ENCODE results near the gene EYA4. TPM values are rescaled to one million over a fixed set of nuclear protein-coding genes. Genes with fewer than 3 reads are reported as not detected.

Gene EYA4
- total and polyA plus RNA-seq, 2 donors (not counting 3 experiments of a cell fraction or from before 2014, with no cell fraction given), result not detected

GRCh38 chr6:133193396-133193795, 47.8 kb upstream of the EYA4 start:
- no TSS peak for BruUV-seq (replicated peaks)
- H4K20me1 ChIP-seq (replicated peaks; ENCODE audit: control insufficient read depth, extremely low read depth, insufficient read depth, low read length), result no peaks in the 10 kb centered on the region
- FAIRE-seq, result no peak
- intact Hi-C loops (cut with micrococcal nuclease) (no loop called here), dilution Hi-C loops (cut with MboI; ENCODE audit: extremely low pct_ligation_motif_present, low sequenced_read_pairs) (no loop called here)
- H3K4me3 ChIP-seq (replicated peaks in 1 of 3; ENCODE audit: insufficient read depth in 1 of 3, low read depth in 1 of 3, low read length in 3 of 3), result no peak overlapping the region
- no peak overlapping the region for H3K9ac ChIP-seq (replicated peaks; ENCODE audit: extremely low read depth, insufficient read depth, low read length)
- H3K9me1 ChIP-seq (replicated peaks; ENCODE audit: control insufficient read depth, extremely low read depth, insufficient read depth, low read length), result no peaks in the 10 kb centered on the region
- H3K27ac ChIP-seq (ENCODE audit: insufficient read depth, low read depth, low read length), result no peak overlapping the region
- ChIA-PET CTCF (interaction anchor here (0.9 kb wide), 1 partner anchor 9 kb away, joined by 5 read pairs; no protein-coding TSS in a partner anchor), POLR2A (no interaction called here)
- no peak for TF ChIP-seq EZH2 (IDR thresholded peaks at IDR 0.05; ENCODE audit: borderline replicate concordance, low read depth, low read length, severe bottlenecking)
- no peaks in the 10 kb centered on the region for H3K9me3 ChIP-seq (replicated peaks; ENCODE audit: control insufficient read depth, insufficient read depth, low read length)
- H3K4me1 ChIP-seq (ENCODE audit: control insufficient read depth, extremely low read depth, insufficient read depth, low read length), result no peaks in the 10 kb centered on the region
- H2AFZ ChIP-seq (ENCODE audit: low read depth, low read length), result no peak overlapping the region
- H3K27me3 ChIP-seq (ENCODE audit: control insufficient read depth in 2 of 2, insufficient read depth in 2 of 2, low read length in 2 of 2), result no peaks in the 10 kb centered on the region
- no peak for DNase-seq (ENCODE audit: low read depth, low spot score)
- H3K36me3 ChIP-seq (ENCODE audit: control insufficient read depth in 2 of 2, extremely low read depth in 1 of 2, insufficient read depth in 2 of 2, low read length in 2 of 2), result no peaks in the 10 kb centered on the region
- no peak overlapping the region for H3K4me2 ChIP-seq (ENCODE audit: insufficient read depth, low read length)
- H3K79me2 ChIP-seq (ENCODE audit: control insufficient read depth, insufficient read depth, low read length), result no peaks in the 10 kb centered on the region

- H3K4me2 ChIP-seq (ENCODE audit: insufficient read depth, low read length), result no peak overlapping the region
- H2AFZ ChIP-seq (ENCODE audit: low read depth, low read length), result no peak overlapping the region
- no peaks in the 10 kb centered on the region for H3K36me3 ChIP-seq (ENCODE audit: control insufficient read depth in 2 of 2, extremely low read depth in 1 of 2, insufficient read depth in 2 of 2, low read length in 2 of 2)
- no peak for FAIRE-seq
- H3K9me1 ChIP-seq (replicated peaks; ENCODE audit: control insufficient read depth, extremely low read depth, insufficient read depth, low read length), result no peaks in the 10 kb centered on the region
- H4K20me1 ChIP-seq (replicated peaks; ENCODE audit: control insufficient read depth, extremely low read depth, insufficient read depth, low read length), result no peaks in the 10 kb centered on the region
- BruUV-seq (replicated peaks), result no TSS peak
- no peak for DNase-seq (ENCODE audit: low read depth, low spot score)
- no peaks in the 10 kb centered on the region for H3K9me3 ChIP-seq (replicated peaks; ENCODE audit: control insufficient read depth, insufficient read depth, low read length)
- TF ChIP-seq EZH2 (IDR thresholded peaks at IDR 0.05; ENCODE audit: borderline replicate concordance, low read depth, low read length, severe bottlenecking) (no peak), POLR2A (IDR thresholded peaks at IDR 0.05; ENCODE audit: low read depth, low read length) (no peak), POLR2AphosphoS5 (IDR thresholded peaks at IDR 0.05; ENCODE audit: insufficient read depth, low read depth, low read length) (no peak), GATA2 (IDR thresholded peaks at IDR 0.05; ENCODE audit: insufficient read depth, insufficient read length, low read depth, low read length) (no peak), MAX (IDR thresholded peaks at IDR 0.05; ENCODE audit: insufficient read depth, insufficient read length) (no peak), JUN (IDR thresholded peaks at IDR 0.05; ENCODE audit: borderline replicate concordance, insufficient read depth, insufficient read length, low read depth) (no peak), MYC (IDR thresholded peaks at IDR 0.05; ENCODE audit: low read depth, low read length) (no peak), CTCF (IDR thresholded peaks at IDR 0.05; ENCODE audit: extremely low read depth in 1 of 2, insufficient read depth in 1 of 2, low read depth in 1 of 2, low read length in 2 of 2) (no peak), FOS (IDR thresholded peaks at IDR 0.05; ENCODE audit: borderline replicate concordance, insufficient read depth, low read length) (no peak)
- no peaks in the 10 kb centered on the region for H3K27me3 ChIP-seq (ENCODE audit: control insufficient read depth in 2 of 2, insufficient read depth in 2 of 2, low read length in 2 of 2)
- ChIA-PET CTCF (no interaction called here), POLR2A (no interaction called here)
- dilution Hi-C loops (cut with MboI; ENCODE audit: extremely low pct_ligation_motif_present, low sequenced_read_pairs), result no loop called here
- H3K27ac ChIP-seq (ENCODE audit: insufficient read depth, low read depth, low read length), result no peak overlapping the region
- intact Hi-C loops (cut with micrococcal nuclease), result no loop called here
- no peaks in the 10 kb centered on the region for H3K79me2 ChIP-seq (ENCODE audit: control insufficient read depth, insufficient read depth, low read length)
- H3K9ac ChIP-seq (replicated peaks; ENCODE audit: extremely low read depth, insufficient read depth, low read length), result no peak overlapping the region
- H3K4me3 ChIP-seq (replicated peaks in 1 of 3; ENCODE audit: insufficient read depth in 1 of 3, low read depth in 1 of 3, low read length in 3 of 3), result no peak overlapping the region
- no peaks in the 10 kb centered on the region for H3K4me1 ChIP-seq (ENCODE audit: control insufficient read depth, extremely low read depth, insufficient read depth, low read length)
Observed at GRCh38 chr6:133198725-133199124, 42.4 kb upstream of the EYA4 start.
